H1 (cell line): ENCODE results near the gene CCNT2. TPM values are rescaled to one million over a fixed set of nuclear protein-coding genes. Genes with fewer than 3 reads are reported as not detected.

Source experiments
- CTCF ChIA-PET: fragments of 300-600 bp; sonication (Branson Sonifier 250); formaldehyde crosslinking; loops from one replicate; lab custom pipeline; 2021; ENCODE audit not compliant: partially characterized antibody; lab: Charles Lee
- POLR2A ChIA-PET: fragments of 300-600 bp; sonication (Branson Sonifier 250); formaldehyde crosslinking; loops from one replicate; lab custom pipeline; 2021; ENCODE audit warnings: inconsistent platforms; ENCODE audit not compliant: partially characterized antibody; lab: Charles Lee
- DNase-seq, 2 experiments: peaks; one replicate each; pipeline versions ENCODE4 v3.0.0 to v3.0.0-alpha.2; 2010 to 2022; ENCODE audit warnings: low spot score in 2 of 2, low read depth in 1 of 2, mixed read lengths in 1 of 2
- FAIRE-seq: peaks from 2 replicates; lab custom pipeline; 2011; peaks lifted over from hg19 to GRCh38; lab: Jason Lieb, UNC
- H2AFZ ChIP-seq: 2 replicates; pipeline ENCODE4 v1.8.1; 2012; ENCODE audit warnings: low read length, inconsistent platforms
- H2AK5ac ChIP-seq: 2 replicates; pipeline ENCODE4 v1.6.1; 2013; ENCODE audit warnings: low read depth, low read length
- H2BK120ac ChIP-seq: replicated peaks from 2 replicates; pipeline ENCODE3; 2013; ENCODE audit warnings: low read depth, low read length, inconsistent platforms
- H2BK12ac ChIP-seq: 2 replicates; pipeline ENCODE4 v1.6.1; 2013; ENCODE audit warnings: low read depth, low read length
- H2BK15ac ChIP-seq: 2 replicates; pipeline ENCODE4 v1.6.1; 2013; ENCODE audit warnings: low read length
- H2BK20ac ChIP-seq: 2 replicates; pipeline ENCODE4 v1.6.1; 2013; ENCODE audit warnings: low read length
- H2BK5ac ChIP-seq: 2 replicates; pipeline ENCODE4 v1.6.1; 2013; ENCODE audit warnings: low read depth, low read length
- H3K14ac ChIP-seq: 2 replicates; pipeline ENCODE4 v1.6.1; 2013; ENCODE audit warnings: inconsistent platforms; ENCODE audit not compliant: insufficient read length
- H3K18ac ChIP-seq: 2 replicates; pipeline ENCODE4 v1.6.1; 2013; ENCODE audit warnings: low read length; ENCODE audit errors: extremely low read depth
- H3K23ac ChIP-seq: 2 replicates; pipeline ENCODE4 v1.6.1; 2013; ENCODE audit warnings: inconsistent platforms; ENCODE audit not compliant: insufficient read length
- H3K23me2 ChIP-seq: 2 replicates; pipeline ENCODE4 v1.6.1; 2013; ENCODE audit warnings: low read depth, low read length
- H3K27ac ChIP-seq: 2 replicates; pipeline ENCODE4 v1.6.1; 2011; ENCODE audit warnings: low read depth, low read length, inconsistent platforms
- H3K27me3 ChIP-seq, 4 experiments: replicated peaks in 1 of 4; 1 replicate in 1 of 4; 2 replicates in 3 of 4; pipeline versions ENCODE4 v1.6.1 to v1.8.1; 2011 to 2013; ENCODE audit warnings: low read length in 3 of 4, mild to moderate bottlenecking in 3 of 4, inconsistent platforms in 2 of 4, mixed read lengths in 2 of 4, moderate library complexity in 1 of 4; ENCODE audit not compliant: control insufficient read depth in 3 of 4, insufficient read depth in 3 of 4; ENCODE audit errors: extremely low read depth in 1 of 4
- H3K36me3 ChIP-seq, 4 experiments: 2 replicates each; pipeline versions ENCODE4 v1.6.1 to v1.8.1; 2011 to 2013; ENCODE audit warnings: mild to moderate bottlenecking in 4 of 4, low read length in 3 of 4, moderate library complexity in 2 of 4, control low read depth in 1 of 4, inconsistent platforms in 1 of 4; ENCODE audit not compliant: insufficient read depth in 4 of 4, control insufficient read depth in 2 of 4
- H3K4ac ChIP-seq: replicated peaks from 2 replicates; pipeline ENCODE3; 2013; ENCODE audit warnings: low read length, low read depth, mixed read lengths, inconsistent platforms; ENCODE audit not compliant: insufficient read length
- H3K4me1 ChIP-seq, 4 experiments: replicated peaks in 1 of 4; 1 replicate in 1 of 4; 2 replicates in 3 of 4; pipeline versions ENCODE4 v1.6.1 to v1.8.1; 2011 to 2013; ENCODE audit warnings: low read length in 3 of 4, inconsistent platforms in 2 of 4, mixed read lengths in 1 of 4; ENCODE audit not compliant: insufficient read depth in 4 of 4, control insufficient read depth in 3 of 4
- H3K4me2 ChIP-seq, 2 experiments: 2 replicates each; pipeline versions ENCODE4 v1.6.1 to v1.8.1; 2011 to 2013; ENCODE audit warnings: low read depth in 2 of 2, low read length in 2 of 2, control low read depth in 1 of 2, inconsistent platforms in 1 of 2, mild to moderate bottlenecking in 1 of 2; ENCODE audit not compliant: insufficient read depth in 1 of 2
- H3K4me3 ChIP-seq, 4 experiments: fragments of 200-600, 300-600 bp in 1 of 4; sonication (generic), shearing (Covaris generic), sonication (Bioruptor Twin) in 1 of 4; 2 replicates each; pipeline versions ENCODE4 v1.5.1 to v1.8.1; 2011 to 2016; ENCODE audit warnings: low read length in 4 of 4, low read depth in 3 of 4, control low read depth in 2 of 4, inconsistent platforms in 2 of 4, mild to moderate bottlenecking in 2 of 4, mixed read lengths in 1 of 4, moderate library complexity in 1 of 4; ENCODE audit not compliant: insufficient read depth in 2 of 4; ENCODE audit errors: extremely low read depth in 1 of 4
- H3K56ac ChIP-seq: replicated peaks from 2 replicates; pipeline ENCODE3; 2013; ENCODE audit warnings: low read depth, mild to moderate bottlenecking, mixed read lengths, low read length, inconsistent platforms; ENCODE audit not compliant: insufficient read length
- H3K79me1 ChIP-seq: 2 replicates; pipeline ENCODE4 v1.6.1; 2013; ENCODE audit warnings: low read depth, low read length, control low read depth
- H3K79me2 ChIP-seq, 2 experiments: 2 replicates each; pipeline versions ENCODE4 v1.6.1 to v1.8.1; 2012 to 2013; ENCODE audit warnings: low read length in 2 of 2, mild to moderate bottlenecking in 2 of 2, inconsistent platforms in 1 of 2; ENCODE audit not compliant: insufficient read depth in 2 of 2, control insufficient read depth in 1 of 2
- H3K9ac ChIP-seq, 4 experiments: replicated peaks in 1 of 4; 1 replicate in 1 of 4; 2 replicates in 3 of 4; pipeline versions ENCODE4 v1.6.1 to v1.8.1; 2011 to 2013; ENCODE audit warnings: low read depth in 3 of 4, low read length in 3 of 4, control low read depth in 2 of 4, mild to moderate bottlenecking in 2 of 4, moderate library complexity in 2 of 4, inconsistent platforms in 1 of 4; ENCODE audit errors: extremely low read depth in 1 of 4
- H3K9me3 ChIP-seq, 2 experiments: 2 replicates each; pipeline versions ENCODE4 v1.6.1 to v1.8.1; 2012 to 2013; ENCODE audit warnings: mild to moderate bottlenecking in 2 of 2, moderate library complexity in 2 of 2, control low read depth in 1 of 2, inconsistent platforms in 1 of 2, low read depth in 1 of 2, low read length in 1 of 2, mixed read lengths in 1 of 2; ENCODE audit not compliant: insufficient read depth in 2 of 2
- H4K20me1 ChIP-seq, 2 experiments: replicated peaks in 1 of 2; 2 replicates each; pipeline versions ENCODE3 to v1.8.1; 2011 to 2013; ENCODE audit warnings: inconsistent platforms in 2 of 2, low read length in 2 of 2, mild to moderate bottlenecking in 1 of 2; ENCODE audit not compliant: insufficient read depth in 2 of 2, control insufficient read depth in 1 of 2
- H4K5ac ChIP-seq: 2 replicates; pipeline ENCODE4 v1.6.1; 2013; ENCODE audit warnings: low read length, low read depth, mixed read lengths, inconsistent platforms; ENCODE audit not compliant: insufficient read length
- H4K8ac ChIP-seq: 2 replicates; pipeline ENCODE4 v1.8.0; 2013; ENCODE audit warnings: mild to moderate bottlenecking, moderate library complexity, low read length, inconsistent platforms; ENCODE audit not compliant: insufficient read depth; ENCODE audit errors: extremely low read depth
- H4K91ac ChIP-seq: replicated peaks from 2 replicates; pipeline ENCODE3; 2013; ENCODE audit warnings: low read length, mixed read lengths, inconsistent platforms; ENCODE audit not compliant: insufficient read length
- CBX8 ChIP-seq: fragments of 300-800, 300-1000 bp; sonication (generic); IDR thresholded peaks from 2 replicates; pipeline ENCODE4 v1.7.1; 2016; ENCODE audit warnings: low read depth, low read length, borderline replicate concordance
- CHD2 ChIP-seq: IDR thresholded peaks from 2 replicates; pipeline ENCODE4 v1.6.1; 2012; ENCODE audit warnings: low read length, improper control_type of control experiment
- CREB1 ChIP-seq: IDR thresholded peaks from 2 replicates; pipeline ENCODE4 v1.6.1; 2012; ENCODE audit warnings: inconsistent platforms
- EZH2 ChIP-seq: fragments of 200-600 bp; sonication (generic); IDR thresholded peaks from 2 replicates; pipeline ENCODE4 v1.7.1; 2012; ENCODE audit warnings: low read depth, mild to moderate bottlenecking, moderate library complexity, low read length, inconsistent platforms; ENCODE audit not compliant: severe bottlenecking
- GTF2F1 ChIP-seq: IDR thresholded peaks from 2 replicates; pipeline ENCODE4 v1.6.1; 2012; ENCODE audit warnings: low read depth, low read length, improper control_type of control experiment, borderline replicate concordance
- MAFK ChIP-seq: IDR thresholded peaks from 2 replicates; pipeline ENCODE4 v1.6.1; 2012; ENCODE audit warnings: low read depth, mild to moderate bottlenecking, improper control_type of control experiment, low read length
- SIX5 ChIP-seq: IDR thresholded peaks from 2 replicates; pipeline ENCODE4 v1.6.1; 2011; ENCODE audit warnings: mild to moderate bottlenecking, low read depth, low read length
- TAF1 ChIP-seq: IDR thresholded peaks from 2 replicates; pipeline ENCODE4 v1.6.1; 2011; ENCODE audit warnings: mild to moderate bottlenecking, low read depth, low read length
- TBP ChIP-seq: IDR thresholded peaks from 2 replicates; pipeline ENCODE4 v1.6.1; 2011; ENCODE audit warnings: low read depth, low read length, improper control_type of control experiment
- TEAD4 ChIP-seq: IDR thresholded peaks from 2 replicates; pipeline ENCODE4 v1.6.1; 2012; ENCODE audit warnings: low read depth, low read length, inconsistent platforms, mixed read lengths
- WGBS, 2 experiments: shearing (Covaris generic) in 1 of 2; methylation state at CpG; one replicate each; pipeline versions ENCODE4 v1.1.6 to v1.1.7; 2013 to 2015; ENCODE audit warnings: low lambda C conversion rate in 2 of 2, mixed read lengths in 2 of 2, inconsistent platforms in 1 of 2, low coverage in 1 of 2, missing lambda C conversion rate in 1 of 2; ENCODE audit not compliant: insufficient replicate concordance in 2 of 2, insufficient coverage in 1 of 2, insufficient read length in 1 of 2; ENCODE audit errors: extremely low coverage in 1 of 2, missing lambda C conversion rate in 1 of 2; 5-methylcytosine and 5-hydroxymethylcytosine counted together
- polyA plus RNA-seq, 7 experiments: library from polyadenylated mRNA; depleted of rRNA in 3 of 7; stranded (reverse) in 5 of 7; unstranded in 2 of 7; fragments of >200 nt in 5 of 7; fragments of 200-250 nt in 2 of 7; gene quantifications; 1 replicate in 5 of 7; 2 replicates in 1 of 7; 4 replicates in 1 of 7; pipeline versions ENCODE4 v1.2.1 to v1.2.3, GENCODE V29; 2011 to 2013; ENCODE audit warnings: missing spikeins in 2 of 7, mixed read lengths in 2 of 7
- total RNA-seq: library from RNA; stranded (reverse); fragmentation: NEBNext Ultra II Directional; extraction: Animal tissue kit (Norgen Biotek cat#: 25700); gene quantifications from 2 replicates; pipeline ENCODE4 v1.2.1, GENCODE V29; 2021
- TF ChIP-seq, protein P1 (sequence below): IDR thresholded peaks from 2 replicates; pipeline ENCODE4 v1.6.1; 2011; ENCODE audit warnings: low read length, improper control_type of control experiment
- TF ChIP-seq, protein P2 (sequence below), 3 experiments: IDR thresholded peaks; 1 replicate in 2 of 3; 2 replicates in 1 of 3; pipeline versions ENCODE4 v1.5.1 to v1.6.1; 2011; ENCODE audit warnings: low read length in 3 of 3, mild to moderate bottlenecking in 3 of 3, inconsistent platforms in 2 of 3, low read depth in 1 of 3, moderate library complexity in 1 of 3; ENCODE audit not compliant: insufficient read depth in 1 of 3; ENCODE audit errors: control extremely low read depth in 1 of 3

The CCNT2 gene
- total and polyA plus RNA-seq, 2 of the 8 experiments (the other 6 are each of a cell fraction or from before 2014, with no cell fraction given): 13.0 to 39.7 TPM

DNA sequence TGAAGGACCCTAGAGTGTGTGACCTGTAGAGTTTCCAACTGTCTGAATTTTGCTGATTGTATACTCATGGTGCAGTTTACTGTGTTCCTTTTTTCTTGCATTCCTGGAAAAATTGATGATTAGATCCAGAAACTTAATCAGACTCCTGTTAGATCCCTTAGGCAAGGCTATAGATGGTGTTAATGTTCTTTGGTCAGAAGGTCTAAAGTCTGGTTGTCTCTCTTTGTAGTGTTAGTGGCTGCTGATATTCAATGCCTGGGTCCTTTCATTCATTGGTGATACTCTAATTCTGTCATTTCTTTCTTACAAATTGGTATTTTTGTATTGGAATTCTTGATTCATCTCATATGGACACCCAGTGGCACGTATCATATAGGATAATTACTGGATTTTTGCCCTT is 6.3 kb downstream of the CCNT2 start:
- Histone ChIP-seq H2BK5ac (no peak overlapping the region), H3K23ac (no peak overlapping the region), H4K8ac (no peak overlapping the region), H3K9me3 (no peaks in the 10 kb centered on the region), H4K20me1 (peaks cover 15 to 18% of the 10 kb centered on the region in 2 experiments), H3K36me3 (peaks cover 0 to 7% (median under 1%) of the 10 kb centered on the region in 4 experiments; a peak in 2 of 8 replicates), H2BK12ac (no peak overlapping the region), H3K4me2 (no peak overlapping the region), H2AK5ac (no peak overlapping the region), H3K4me1 (peaks cover 0 to 5% (median 0%) of the 10 kb centered on the region in 4 experiments; a peak in 2 of 7 replicates), H3K4me3 (no peak overlapping the region), H3K27me3 (no peaks in the 10 kb centered on the region), H2AFZ (no peak overlapping the region), H3K23me2 (no peaks in the 10 kb centered on the region), H4K91ac (no peak overlapping the region), H2BK15ac (no peak overlapping the region), H3K14ac (no peak overlapping the region), H2BK120ac (no peak overlapping the region), H3K9ac (no peak overlapping the region), H3K4ac (no peak overlapping the region), H2BK20ac (no peak overlapping the region), H3K56ac (no peak overlapping the region), H3K79me1 (no peaks in the 10 kb centered on the region), H3K18ac (no peak overlapping the region), H3K27ac (no peak overlapping the region), H3K79me2 (peaks cover 33 to 100% of the 10 kb centered on the region in 2 experiments), H4K5ac (no peak overlapping the region)
- DNase-seq (no peak), FAIRE-seq (no peak)
- WGBS, 2 experiments: 88% methylated on average over 1 of the region's 1 CpG; no CpG with 5 or more reads in 1 of the 2 experiments
- ChIA-PET POLR2A (no interaction called here), CTCF (no interaction called here)
- TF ChIP-seq EZH2 (no peak), GTF2F1 (no peak), TAF1 (no peak), CBX8 (no peak), MAFK (no peak), TEAD4 (no peak), CREB1 (no peak), CHD2 (no peak), TBP (no peak), SIX5 (no peak)
- TF ChIP-seq, protein P1, sequence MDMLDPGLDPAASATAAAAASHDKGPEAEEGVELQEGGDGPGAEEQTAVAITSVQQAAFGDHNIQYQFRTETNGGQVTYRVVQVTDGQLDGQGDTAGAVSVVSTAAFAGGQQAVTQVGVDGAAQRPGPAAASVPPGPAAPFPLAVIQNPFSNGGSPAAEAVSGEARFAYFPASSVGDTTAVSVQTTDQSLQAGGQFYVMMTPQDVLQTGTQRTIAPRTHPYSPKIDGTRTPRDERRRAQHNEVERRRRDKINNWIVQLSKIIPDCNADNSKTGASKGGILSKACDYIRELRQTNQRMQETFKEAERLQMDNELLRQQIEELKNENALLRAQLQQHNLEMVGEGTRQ: no peak
- TF ChIP-seq, protein P2, sequence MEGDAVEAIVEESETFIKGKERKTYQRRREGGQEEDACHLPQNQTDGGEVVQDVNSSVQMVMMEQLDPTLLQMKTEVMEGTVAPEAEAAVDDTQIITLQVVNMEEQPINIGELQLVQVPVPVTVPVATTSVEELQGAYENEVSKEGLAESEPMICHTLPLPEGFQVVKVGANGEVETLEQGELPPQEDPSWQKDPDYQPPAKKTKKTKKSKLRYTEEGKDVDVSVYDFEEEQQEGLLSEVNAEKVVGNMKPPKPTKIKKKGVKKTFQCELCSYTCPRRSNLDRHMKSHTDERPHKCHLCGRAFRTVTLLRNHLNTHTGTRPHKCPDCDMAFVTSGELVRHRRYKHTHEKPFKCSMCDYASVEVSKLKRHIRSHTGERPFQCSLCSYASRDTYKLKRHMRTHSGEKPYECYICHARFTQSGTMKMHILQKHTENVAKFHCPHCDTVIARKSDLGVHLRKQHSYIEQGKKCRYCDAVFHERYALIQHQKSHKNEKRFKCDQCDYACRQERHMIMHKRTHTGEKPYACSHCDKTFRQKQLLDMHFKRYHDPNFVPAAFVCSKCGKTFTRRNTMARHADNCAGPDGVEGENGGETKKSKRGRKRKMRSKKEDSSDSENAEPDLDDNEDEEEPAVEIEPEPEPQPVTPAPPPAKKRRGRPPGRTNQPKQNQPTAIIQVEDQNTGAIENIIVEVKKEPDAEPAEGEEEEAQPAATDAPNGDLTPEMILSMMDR (IDR thresholded peaks at IDR 0.05; ENCODE audit: control extremely low read depth in 1 of 3, insufficient read depth in 1 of 3, low read depth in 1 of 3, low read length in 3 of 3): no peak
